Muscle of arm (tissue), 12 donors: Measurements from ENCODE around the gene MMP15. TPM values are rescaled to one million over a fixed set of nuclear protein-coding genes. Genes with fewer than 3 reads are reported as not detected.
"Not testable (repeated sequence)": the region's sequence is repeated elsewhere in the genome, so short reads cannot be mapped to it uniquely, and the experiment has no call there.

Source experiments
- DNase-seq: peaks from one replicate; pipeline ENCODE4 v3.0.0-alpha.2; 2013
- polyA plus RNA-seq, 12 donors: library from polyadenylated mRNA; unstranded; fragments of 120-200 nt; gene quantifications; one replicate each; pipeline ENCODE4 v1.2.1, GENCODE V29; 2013; ENCODE audit not compliant: insufficient read length in 12 of 12

The MMP15 gene
- polyA plus RNA-seq, 12 donors: 16.0 to 41.5 (median 23.0) TPM; not detected in 1

DNA sequence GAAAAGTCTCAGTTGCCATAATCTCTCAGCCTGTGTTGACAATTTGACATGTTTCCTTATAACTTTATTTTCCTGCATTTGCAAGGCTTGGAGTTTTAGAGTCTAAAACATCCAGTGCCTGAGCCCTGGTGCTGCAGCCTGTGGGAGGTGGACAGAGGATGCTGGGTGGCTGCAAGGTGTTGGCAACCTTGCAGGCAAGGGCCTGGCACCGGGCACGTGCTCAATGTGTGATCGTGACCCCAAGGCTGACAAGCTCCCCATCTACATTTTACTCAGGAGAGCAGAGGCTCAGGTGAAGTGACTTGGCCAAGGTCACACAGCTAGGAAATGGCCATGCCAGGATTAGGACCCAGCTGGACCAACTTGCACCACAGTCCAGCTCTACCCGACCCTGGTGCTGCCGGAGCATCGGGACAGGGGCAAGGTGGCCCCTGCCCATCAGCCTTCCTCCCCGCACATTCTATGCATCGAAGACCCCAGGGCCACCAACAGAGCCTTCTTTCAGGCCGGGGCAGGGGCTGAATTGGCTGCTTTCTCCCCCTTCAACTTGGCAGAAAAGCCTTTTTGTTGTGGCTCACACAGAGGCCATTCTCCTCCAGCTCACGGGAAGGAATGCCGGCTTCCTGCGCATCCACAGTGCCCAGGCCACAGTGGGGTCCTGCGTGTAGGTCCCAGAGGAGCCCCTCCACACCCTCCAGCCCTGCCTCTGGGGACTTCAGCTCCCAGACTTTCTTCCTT lies 23.1 kb downstream of the MMP15 start:
- no peak for DNase-seq

DNA sequence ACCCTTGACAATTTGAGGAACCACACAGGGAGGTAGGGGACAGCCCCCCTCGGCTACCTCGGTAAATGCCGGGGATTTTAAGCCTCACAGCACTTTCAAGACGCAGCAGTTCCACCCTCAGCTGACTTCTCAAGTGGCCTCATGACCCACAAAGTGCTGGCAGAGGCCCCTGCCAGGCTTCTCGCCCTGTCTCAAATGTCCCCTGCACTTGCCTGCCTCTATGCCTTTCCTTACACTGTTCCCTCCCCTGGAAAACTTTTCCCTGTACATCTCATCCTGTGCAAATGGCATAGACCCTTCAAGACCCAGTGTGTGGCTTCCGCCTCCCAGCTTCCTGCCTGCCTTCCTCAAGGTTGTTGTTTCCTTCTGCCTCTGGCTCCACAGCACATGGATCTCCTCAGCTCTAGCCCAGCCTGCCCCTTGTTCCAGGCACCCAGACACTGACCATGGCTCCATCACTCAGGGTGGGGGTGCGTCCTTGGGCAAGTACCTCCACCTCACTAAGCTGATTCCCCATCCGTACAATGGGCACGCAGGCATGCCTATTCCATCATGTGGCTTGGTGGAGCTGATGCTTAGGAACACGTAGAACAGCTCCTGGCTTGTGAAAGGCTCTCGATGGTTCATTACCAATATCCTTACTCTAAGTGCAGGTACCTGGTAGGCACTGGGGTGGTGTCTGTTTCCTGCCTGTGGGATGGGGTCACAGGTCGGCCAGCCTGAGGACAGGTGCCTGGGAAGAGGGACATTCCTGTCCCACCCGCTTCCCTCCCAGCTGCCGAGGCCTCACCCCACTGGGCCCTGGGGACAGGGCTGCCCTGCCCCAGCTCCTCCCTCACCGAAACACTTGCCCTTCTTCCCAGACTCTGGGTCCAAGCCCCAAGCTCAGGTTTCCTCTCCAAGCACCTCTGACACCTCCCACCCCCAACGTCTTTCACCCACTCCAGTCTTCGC lies 24.0 kb downstream of the MMP15 start:
- DNase-seq: no peak

DNA sequence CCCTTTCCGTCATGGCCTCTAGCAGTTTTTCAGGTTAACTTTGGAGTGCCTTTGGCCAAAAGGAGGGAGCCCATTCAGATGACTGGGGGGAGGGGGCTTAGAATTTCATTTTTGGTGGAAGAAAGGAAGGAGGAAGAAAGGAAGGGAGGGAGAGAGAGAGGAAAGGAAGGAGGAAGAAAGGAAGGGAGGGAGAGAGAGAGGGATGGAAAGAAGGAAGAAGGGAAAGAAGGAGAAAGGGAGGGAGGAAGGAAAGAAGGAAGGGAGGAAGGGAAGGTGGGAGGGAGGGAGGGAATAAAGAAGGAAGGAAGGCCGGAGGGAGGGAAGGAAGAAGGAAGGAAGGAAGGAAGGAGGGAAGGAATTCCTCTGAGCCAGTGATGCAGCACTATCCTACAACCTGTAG lies 25.7 kb downstream of the MMP15 start:
- DNase-seq: no peak

DNA sequence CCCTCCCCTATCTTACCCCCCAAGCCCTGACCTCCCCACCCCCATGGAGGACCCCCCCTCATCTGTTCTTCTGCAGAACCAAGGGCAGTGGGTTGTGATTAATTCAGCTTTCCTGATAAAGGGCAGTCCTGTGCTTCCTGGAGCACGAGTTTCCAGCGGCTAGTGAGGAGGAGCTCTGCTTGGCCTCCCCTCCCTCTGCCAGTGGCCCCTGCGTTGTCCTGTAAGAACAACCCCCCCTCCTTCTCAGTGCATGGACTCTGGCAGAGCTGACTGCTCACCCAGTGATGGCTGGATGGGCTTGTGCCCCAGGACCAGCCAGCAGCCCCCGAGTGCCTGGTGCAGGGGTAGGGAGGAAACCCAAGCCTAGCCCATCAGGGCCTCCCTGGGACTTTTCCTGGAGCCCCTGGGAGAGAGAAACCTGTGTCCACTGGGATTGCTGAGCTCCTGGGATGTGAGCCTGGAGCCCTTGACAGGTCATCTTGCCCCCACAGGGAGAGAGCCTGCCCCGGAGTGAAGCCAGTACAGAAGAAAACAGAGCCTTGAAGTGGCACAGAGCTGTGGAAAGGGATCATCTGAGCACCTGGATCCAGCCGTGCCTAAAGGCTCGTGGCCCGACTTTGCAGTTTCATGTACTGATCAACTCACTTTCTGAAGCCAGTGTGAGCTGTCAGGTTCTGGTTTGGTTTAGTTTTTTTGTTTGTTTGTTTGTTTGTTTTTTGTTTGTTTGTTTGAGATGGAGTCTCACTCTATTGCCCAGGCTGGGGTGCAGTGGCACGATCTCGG lies 26.5 kb downstream of the MMP15 start:
- no peak for DNase-seq

DNA sequence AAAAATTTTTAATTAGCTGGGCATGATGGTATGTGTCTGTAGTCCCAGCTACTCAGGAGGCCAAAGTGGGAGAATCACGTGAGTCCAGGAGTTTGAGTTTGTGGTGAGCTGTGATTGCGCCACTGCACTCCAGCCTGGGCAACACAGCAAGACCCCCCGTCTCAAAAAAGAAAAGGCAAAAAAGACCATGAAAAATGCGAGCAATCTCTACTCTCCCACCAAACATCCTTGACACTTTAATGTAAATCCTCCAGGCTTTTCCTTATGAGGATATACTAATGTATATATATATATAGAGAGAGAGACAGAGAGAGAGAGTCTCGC lies 28.1 kb downstream of the MMP15 start:
- DNase-seq: no peak

DNA sequence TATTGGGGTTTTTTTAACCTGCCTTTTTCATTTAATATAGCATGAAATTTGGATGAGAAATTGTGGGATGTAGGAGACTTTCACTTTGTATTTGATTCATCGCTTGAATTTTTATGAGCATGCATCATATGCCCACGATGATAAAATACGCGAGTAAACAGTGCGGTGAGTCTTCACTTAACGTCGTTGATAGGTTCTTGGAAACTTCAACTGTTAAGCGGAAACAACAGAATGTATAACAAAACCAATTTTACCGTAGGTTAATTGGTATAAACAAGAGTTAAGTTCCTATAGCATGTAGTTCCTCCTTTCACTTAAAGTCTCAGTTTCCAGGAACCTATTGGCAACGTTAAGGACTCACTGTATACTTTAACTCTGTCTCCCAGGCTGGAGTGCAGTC lies 28.7 kb downstream of the MMP15 start:
- no peak for DNase-seq

DNA sequence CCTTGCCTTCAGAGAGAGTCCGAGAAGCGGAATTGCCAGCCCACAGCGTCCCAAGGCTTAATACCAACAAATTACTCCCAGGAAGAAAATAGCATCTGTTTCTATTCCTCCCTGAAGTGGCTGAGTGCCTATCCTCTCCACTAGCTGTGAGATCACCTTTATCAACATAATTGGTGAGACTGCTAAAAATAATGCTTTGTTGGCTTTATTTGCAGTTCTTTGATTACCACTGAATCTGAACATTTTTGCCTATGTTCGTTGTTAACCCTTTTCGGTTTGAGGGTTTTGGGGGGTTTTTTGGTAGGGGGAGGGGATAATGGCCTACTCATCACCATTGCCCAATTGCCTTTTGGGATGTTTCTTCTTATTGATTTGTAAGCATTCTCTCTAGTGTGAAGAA lies 31.0 kb downstream of the MMP15 start:
- DNase-seq: no peak

DNA sequence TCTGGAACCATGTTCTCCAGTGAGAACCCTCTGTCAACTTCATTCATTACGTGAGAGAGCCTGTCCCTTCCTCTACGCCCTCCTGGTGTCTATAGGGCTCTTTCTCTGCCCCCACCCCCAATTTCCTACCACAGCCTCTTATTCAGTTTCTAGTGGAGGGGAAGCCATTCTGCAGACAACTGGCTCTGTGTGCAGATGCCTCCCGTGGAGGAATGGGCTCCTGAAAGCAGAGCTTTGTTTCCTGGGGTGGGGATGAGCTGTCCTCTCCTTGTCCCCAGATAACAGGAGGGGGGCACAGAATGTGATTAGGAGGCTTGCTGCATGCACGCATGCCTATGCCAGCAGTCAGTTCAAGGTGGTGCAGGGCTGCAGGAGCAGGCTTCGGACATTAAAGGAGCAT lies 31.6 kb downstream of the MMP15 start:
- DNase-seq: no peak

DNA sequence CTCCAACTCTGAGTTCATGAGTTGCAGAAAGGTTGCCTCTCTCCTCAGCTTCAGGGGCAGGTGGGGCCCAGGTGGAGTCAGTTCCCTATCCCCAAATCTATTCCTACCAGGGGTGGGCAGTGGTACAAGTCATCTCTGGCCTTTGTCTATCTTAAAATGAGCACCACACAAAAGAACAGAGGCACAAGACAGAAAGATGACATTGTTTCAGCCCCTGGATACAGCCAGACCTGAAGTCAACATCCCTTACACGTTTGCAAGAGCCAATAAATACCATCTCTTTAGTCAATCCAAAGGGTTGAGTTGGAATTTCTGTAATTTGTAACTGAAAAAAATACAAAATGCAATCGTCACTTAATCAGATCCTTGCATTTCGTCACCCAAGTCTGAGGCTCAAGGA lies 32.2 kb downstream of the MMP15 start:
- DNase-seq: no peak

DNA sequence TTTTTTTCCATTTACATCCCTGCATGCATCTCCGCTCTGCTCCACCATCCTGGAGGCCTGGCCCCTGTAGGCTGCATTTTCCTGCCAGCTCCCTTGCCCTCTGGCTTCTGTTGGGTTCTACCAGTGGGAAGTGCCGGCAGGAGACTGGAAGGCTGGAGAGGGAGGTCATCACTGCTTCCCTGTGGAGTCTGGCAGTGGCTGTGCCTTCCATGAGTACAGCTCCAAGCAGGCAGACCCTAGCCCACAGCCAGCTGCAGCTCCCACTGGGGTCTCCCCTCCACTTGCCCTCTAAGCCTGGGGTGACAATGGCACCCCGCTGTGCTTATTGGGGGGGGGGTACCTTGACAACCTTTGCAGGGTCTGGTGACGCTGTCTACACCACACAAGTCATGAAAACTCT lies 37.3 kb downstream of the MMP15 start:
- DNase-seq: no peak

DNA sequence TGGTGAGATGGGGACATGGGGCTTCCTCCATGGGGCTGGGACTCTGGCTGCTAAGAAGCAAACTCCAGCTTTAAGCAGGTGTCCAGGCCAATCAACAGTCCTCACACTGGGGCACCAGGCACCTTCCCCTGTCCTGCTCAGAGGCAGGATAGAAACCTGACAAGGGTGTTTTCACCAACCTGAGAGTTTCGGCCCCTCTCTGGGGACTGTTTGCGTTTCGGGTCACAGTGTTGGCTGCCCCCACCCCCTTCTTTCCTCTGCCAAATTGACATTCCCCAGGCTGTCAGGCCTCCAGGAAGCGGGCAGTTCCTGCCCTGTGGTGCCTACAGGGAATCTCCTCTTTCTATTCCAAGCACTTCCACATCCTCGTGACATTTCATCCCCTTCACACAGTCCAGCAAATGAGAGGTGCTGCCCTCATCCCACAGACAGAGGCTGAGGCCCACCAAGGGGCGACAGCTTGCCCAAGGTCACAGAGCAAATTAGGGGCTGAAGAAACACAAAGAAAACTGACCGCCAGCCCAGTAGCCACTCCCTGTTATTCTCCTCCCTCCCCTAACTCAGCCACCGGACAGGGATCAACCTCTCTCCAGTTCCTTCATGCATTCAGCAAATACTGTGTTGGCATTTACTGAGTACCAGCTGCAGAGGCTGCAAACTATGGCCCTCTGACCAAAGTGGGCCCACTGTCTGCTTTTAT lies 38.0 kb downstream of the MMP15 start:
- no peak for DNase-seq

DNA sequence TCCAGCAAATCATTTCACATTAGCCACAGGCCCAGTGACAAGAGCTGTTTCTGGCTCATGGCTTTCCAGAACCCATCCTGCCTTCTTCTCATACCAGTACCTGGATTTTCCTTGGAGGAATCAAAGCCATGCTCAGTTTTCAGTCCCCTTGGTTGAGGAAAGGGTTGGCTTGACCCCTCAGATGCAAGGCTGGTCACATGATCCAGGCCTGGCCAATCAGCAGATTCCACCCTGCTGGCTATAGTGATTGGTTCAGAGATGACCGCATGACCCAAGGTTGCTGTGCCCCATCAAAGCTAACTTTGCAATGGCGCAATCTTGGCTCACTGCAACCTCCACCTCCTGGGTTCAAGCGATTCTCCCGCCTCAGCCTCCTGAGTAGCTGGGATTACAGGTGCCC lies 45.0 kb downstream of the MMP15 start:
- DNase-seq: no peak

DNA sequence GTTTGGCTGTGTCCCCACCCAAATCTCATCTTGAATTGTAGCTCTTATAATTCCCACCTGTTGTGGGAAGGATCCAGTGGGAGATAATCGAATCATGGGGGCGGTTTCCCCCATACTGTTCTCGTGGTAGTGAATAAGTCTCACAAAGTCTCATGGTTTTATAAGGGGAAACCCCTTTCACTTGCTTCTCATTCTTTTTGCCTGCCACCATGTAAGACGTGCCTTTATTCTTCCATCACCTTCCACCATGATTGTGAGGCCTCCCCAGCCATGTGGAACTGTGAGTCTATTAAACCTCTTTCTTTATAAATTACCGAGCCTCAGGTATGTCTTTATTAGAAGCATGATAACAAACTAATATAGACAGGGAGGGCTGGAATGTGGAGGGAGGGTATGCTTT lies 46.6 kb downstream of the MMP15 start:
- not testable (repeated sequence) for DNase-seq

DNA sequence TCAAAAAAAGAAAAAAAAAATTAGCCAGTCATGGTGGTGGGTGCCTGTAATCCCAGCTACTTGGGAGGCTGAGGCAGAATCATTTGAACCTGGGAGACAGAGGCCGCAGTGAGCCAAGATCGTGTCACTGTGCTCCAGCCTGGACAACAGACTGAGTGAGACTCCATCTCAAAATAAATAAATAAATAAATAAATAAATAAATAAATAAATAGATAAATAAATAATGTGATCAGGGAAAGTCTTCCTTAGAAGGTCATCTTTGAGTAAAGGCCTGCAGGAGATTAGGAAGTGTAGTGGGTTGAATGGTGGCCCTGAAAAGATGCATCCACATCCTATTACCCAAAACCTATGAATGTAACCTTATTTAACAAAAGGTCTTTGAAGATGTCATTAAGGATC lies 47.5 kb downstream of the MMP15 start:
- not testable (repeated sequence) for DNase-seq

DNA sequence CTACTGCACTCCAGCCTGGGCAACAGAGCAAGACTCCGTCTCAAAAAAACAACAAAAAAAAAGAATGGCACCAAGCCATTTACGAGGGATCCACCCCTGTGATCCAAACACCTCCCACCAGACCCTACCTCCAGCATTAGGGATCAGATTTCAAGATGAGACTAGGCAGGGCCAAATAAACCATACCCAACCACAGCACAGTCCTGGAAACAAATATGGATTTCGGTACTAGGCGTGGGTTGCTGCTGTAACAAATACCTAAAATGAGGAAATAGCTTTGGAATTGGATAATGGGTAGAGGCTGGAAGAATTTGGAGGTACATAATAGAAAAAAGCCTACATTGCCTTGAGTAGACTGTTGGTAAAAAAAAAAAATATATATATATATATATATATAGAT lies 49.1 kb downstream of the MMP15 start:
- no peak for DNase-seq

DNA sequence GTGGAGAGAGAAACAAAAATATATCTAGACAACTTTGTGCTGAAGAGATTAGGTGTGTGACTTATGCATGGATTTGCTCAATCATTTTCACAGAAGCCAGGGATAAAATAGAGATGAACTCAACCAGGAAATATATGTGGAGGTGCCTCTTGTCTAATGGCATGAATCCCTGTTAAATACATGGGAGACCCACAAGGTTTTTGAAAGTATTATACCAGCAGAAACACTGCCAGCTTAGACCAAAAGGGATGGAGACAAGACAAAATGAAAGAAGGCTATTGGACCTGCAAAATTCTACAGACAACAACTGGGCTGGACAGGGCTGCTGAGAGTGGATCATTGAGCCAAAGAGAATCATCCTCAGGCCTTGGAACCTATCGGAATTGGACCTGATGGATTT lies 51.0 kb downstream of the MMP15 start:
- DNase-seq: no peak

DNA sequence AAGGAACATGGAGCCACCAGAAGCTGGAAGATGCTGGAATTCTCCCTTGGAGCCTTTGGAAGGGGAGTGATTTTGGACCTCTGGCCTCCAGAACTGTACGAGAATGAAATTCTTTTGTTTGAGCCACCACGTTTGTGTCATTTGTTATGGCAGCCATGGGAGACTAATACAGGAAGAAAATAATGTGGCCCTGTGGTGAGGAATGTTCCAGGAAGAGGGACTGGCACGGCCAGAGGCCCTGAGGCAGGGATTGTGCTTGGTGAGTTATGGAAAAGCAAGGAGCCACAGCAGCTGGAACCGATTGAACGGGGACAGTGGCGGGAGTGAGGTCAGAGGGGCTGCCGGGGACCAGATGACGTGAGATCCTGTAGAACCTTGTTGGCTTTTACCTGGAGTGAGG lies 52.2 kb downstream of the MMP15 start:
- DNase-seq: no peak

DNA sequence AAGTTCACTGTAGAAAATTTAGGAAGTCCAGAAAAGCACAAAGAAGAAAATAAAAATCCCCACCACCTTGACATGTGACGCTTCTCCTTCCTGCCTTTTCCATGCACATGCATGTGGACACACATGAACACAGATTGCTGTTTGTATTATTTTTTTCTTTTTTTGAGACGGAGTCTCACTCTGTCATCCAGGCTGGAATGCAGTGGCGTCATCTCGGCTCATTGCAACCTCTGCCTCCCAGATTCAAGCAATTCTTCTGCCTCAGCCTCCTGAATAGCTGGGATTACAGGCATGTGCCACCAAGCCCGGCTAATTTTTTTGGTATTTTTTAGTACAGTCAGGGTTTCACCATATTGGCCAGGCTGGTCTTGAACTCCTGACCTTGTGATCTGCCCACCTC lies 55.1 kb downstream of the MMP15 start:
- not testable (repeated sequence) for DNase-seq

DNA sequence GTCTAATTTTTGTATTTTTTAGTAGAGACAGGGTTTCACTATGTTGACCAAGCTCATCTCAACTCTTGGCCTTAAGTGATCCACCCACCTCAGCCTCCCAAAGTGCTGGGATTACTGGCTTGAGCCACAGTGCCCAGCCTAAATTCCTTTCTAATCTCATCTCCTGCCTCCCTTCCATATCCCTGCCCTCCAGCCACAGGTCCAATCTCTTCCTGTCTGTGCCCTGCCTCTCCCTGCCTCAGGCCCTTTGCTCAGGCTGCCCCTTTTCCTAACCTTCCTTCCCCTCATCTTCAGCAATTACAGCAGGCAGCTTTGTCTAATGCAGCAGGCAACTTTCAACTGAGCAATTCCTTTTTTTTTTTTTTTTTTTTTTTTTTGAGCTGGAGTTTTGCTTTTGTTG lies 56.8 kb downstream of the MMP15 start:
- DNase-seq: no peak

DNA sequence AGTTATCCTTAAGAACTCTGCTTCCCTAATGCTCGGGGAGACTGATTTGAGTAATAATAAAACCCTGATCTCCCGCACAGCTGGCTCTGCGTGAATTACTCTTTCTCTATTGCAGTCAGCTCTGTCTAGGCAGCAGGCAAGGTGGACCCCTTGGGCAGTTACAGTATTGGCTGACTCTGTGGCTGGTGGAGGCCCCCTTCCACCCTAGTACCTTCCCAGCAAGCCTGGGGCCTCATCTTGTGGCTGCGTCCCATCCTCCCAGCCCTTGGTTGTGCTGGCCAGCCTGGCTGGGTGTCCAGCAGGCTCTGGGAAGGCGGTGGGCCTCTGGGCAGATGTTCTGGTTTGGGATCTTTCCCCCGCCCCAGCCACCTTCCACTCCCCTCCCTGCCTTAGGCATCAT lies 59.1 kb downstream of the MMP15 start:
- no peak for DNase-seq

DNA sequence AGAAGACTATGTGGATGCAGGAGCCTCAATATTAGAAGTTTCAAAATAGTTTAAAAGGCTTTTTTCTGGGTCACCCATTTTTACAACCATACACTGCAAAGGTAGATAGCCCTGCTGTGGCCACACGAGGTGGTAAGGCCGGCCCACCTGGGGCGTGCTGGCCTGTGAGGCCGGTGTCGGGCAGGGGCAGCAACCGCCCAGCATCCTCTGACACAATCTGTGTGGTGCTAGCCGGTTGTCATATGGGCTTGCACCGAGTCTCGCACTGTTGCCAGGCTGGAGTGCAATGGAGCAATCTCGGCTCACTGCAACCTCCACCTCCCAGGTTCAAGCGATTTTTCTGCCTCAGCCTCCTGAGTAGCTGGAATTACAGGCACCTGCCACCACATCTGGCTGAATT lies 59.6 kb downstream of the MMP15 start:
- DNase-seq: no peak
